Endothelial cell of umbilical vein (primary cell): Measurements from ENCODE around the gene PRKAR2B.

Experiments
- CTCF ChIP-seq, 2 donors: IDR thresholded peaks; 1 replicate in 1 of 2; 2 replicates in 1 of 2; pipeline ENCODE4 v1.5.1; 2011; ENCODE audit warnings: low read length in 2 of 2, mild to moderate bottlenecking in 2 of 2, moderate library complexity in 2 of 2, control low read depth in 1 of 2, inconsistent platforms in 1 of 2, low read depth in 1 of 2; ENCODE audit not compliant: insufficient read depth in 1 of 2; ENCODE audit errors: extremely low read depth in 1 of 2
- EZH2 ChIP-seq: IDR thresholded peaks from 2 replicates; pipeline ENCODE4 v1.6.1; 2012; ENCODE audit warnings: borderline replicate concordance, low read depth, mild to moderate bottlenecking, moderate library complexity, low read length, inconsistent platforms; ENCODE audit not compliant: severe bottlenecking
- POLR2A ChIP-seq: IDR thresholded peaks from 2 replicates; pipeline ENCODE4 v1.6.1; 2012; ENCODE audit warnings: low read depth, mild to moderate bottlenecking, control low read depth, low read length

DNA sequence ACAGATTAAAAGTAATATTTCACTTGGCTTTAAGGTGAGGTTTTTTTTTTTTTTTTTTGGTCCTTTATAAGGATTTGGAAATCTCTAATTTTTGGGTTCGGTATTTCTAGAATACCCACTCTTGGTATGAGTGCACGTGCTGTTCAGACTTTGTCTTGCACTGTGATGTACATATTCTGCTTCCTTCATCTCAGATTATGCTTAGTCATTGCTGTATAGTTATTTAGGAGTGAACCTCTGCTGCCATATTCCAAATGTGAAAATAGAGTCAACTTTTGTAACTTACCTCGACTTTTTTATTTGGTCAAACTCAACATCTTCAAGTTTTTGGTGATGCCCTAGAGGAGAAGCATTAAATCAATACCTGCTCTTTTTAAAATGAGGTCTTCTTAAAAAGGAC, 84.2 kb downstream of the PRKAR2B start:
- TF ChIP-seq EZH2 (no peak), POLR2A (no peak), CTCF (IDR thresholded peaks at IDR 0.05; ENCODE audit: extremely low read depth in 1 of 2, insufficient read depth in 1 of 2, low read depth in 1 of 2, low read length in 2 of 2) (no peak)
